ENCODE measurements around the gene BUD23. TPM values are rescaled to one million over a fixed set of nuclear protein-coding genes. Genes with fewer than 3 reads are reported as not detected.
A peak's percentile ranks its signal among the peaks of the same experiment; 100 is the strongest.

The BUD23 gene
- 10 to 100 TPM; 71.4 to 95.5 TPM for total RNA-seq

- POLR2A ChIA-PET = interaction anchor here (0.5 to 1.3 kb wide), 2 partner anchors 15 to 364 kb away, joined by 3 to 4 read pairs; no protein-coding TSS in a partner anchor
- ATAC-seq (peak; percentile 98), DNase-seq (peak; percentile 99)
- intact Hi-C loops (cut with DNase I, micrococcal nuclease) = loop anchor here (1.0 to 5.0 kb wide), 12 partner anchors 16 to 854 kb away; partner anchors contain the start of genes BCL7B (in 2 of the 2), STX1A (in 2 of the 2), ABHD11 (in 1 of the 2) and BAZ1B (in 1 of the 2)
- Mint-ChIP-seq H3K9me3 (ENCODE audit: low read depth) (no peaks in the 10 kb centered on the region), H3K27me3 (no peaks in the 10 kb centered on the region), H3K4me3 (peak within 1 kb of the TSS; percentile 89), H3K36me3 (ENCODE audit: low read depth) (peaks cover 43% of the 10 kb centered on the region), H3K4me1 (peaks cover 40% of the 10 kb centered on the region), H3K27ac (peak within 1 kb of the TSS; percentile 96)
- CTCF ChIA-PET = no interaction called here
Measured at GRCh38 chr7:73683056-73683787, at the start of gene BUD23, which contains the start of gene DNAJC30. TSS of gene BUD23 (plus strand) at chr7:73683597. CDS start at chr7:73683626, 29 bp downstream. TSS of gene DNAJC30 (minus strand) at chr7:73683453. CDS start at chr7:73683423, 30 bp downstream.

GRCh38 chr7:73633844-73634243, 49.6 kb upstream of the BUD23 start:
- ChIA-PET POLR2A (no interaction called here), CTCF (no interaction called here)
- H3K4me1 Mint-ChIP-seq = peaks cover 4% of the 10 kb centered on the region
- no peak overlapping the region for H3K4me3 Mint-ChIP-seq
- H3K9me3 Mint-ChIP-seq (ENCODE audit: low read depth) = no peaks in the 10 kb centered on the region
- intact Hi-C loops (cut with DNase I, micrococcal nuclease) = no loop called here
- DNase-seq (no peak), ATAC-seq (no peak)
- no peak overlapping the region for H3K27ac Mint-ChIP-seq
- peaks cover 31% of the 10 kb centered on the region for H3K27me3 Mint-ChIP-seq
- no peaks in the 10 kb centered on the region for H3K36me3 Mint-ChIP-seq (ENCODE audit: low read depth)

GRCh38 chr7:73635428-73636200, 47.8 kb upstream of the BUD23 start:
- intact Hi-C loops (cut with DNase I, micrococcal nuclease) = loop anchor here in 1 of 2 experiments (1.0 to 5.0 kb wide), 3 partner anchors 11 to 47 kb away; partner anchors contain the start of genes BUD23, DNAJC30, MLXIPL and VPS37D
- CTCF ChIA-PET = interaction anchor here (1.2 kb wide), 1 partner anchor 29 kb away, joined by 3 read pairs; no protein-coding TSS in a partner anchor
- POLR2A ChIA-PET = interaction anchor here (0.6 kb wide), 1 partner anchor 19 kb away, joined by 3 read pairs; no protein-coding TSS in a partner anchor
- H3K4me3 Mint-ChIP-seq = no peak overlapping the region
- no peaks in the 10 kb centered on the region for H3K36me3 Mint-ChIP-seq (ENCODE audit: low read depth)
- H3K27me3 Mint-ChIP-seq = peaks cover 24% of the 10 kb centered on the region
- ATAC-seq (no peak), DNase-seq (no peak)
- H3K27ac Mint-ChIP-seq = no peak overlapping the region
- no peaks in the 10 kb centered on the region for H3K9me3 Mint-ChIP-seq (ENCODE audit: low read depth)
- peaks cover 4% of the 10 kb centered on the region for H3K4me1 Mint-ChIP-seq

GRCh38 chr7:73638911-73639310, 44.5 kb upstream of the BUD23 start:
- Mint-ChIP-seq H3K9me3 (ENCODE audit: low read depth) (peaks cover 3% of the 10 kb centered on the region), H3K27ac (no peak overlapping the region), H3K4me1 (peaks cover 4% of the 10 kb centered on the region), H3K4me3 (no peak overlapping the region), H3K36me3 (ENCODE audit: low read depth) (no peaks in the 10 kb centered on the region), H3K27me3 (peaks cover 13% of the 10 kb centered on the region)
- intact Hi-C loops (cut with DNase I, micrococcal nuclease) = loop anchor here in 1 of 2 experiments (5.0 kb wide), 1 partner anchor 43 kb away; the partner anchor contains the start of genes BUD23 and DNAJC30
- ChIA-PET CTCF (no interaction called here), POLR2A (no interaction called here)
- no peak for DNase-seq
- ATAC-seq = no peak

- H3K4me1 Mint-ChIP-seq = no peaks in the 10 kb centered on the region
- ChIA-PET CTCF (no interaction called here), POLR2A (no interaction called here)
- no peak overlapping the region for H3K4me3 Mint-ChIP-seq
- no peaks in the 10 kb centered on the region for H3K36me3 Mint-ChIP-seq (ENCODE audit: low read depth)
- no peak overlapping the region for H3K27ac Mint-ChIP-seq
- ATAC-seq (no peak), DNase-seq (no peak)
- H3K9me3 Mint-ChIP-seq (ENCODE audit: low read depth) = peaks cover 3% of the 10 kb centered on the region
- intact Hi-C loops (cut with DNase I, micrococcal nuclease) = no loop called here
- peaks cover 17% of the 10 kb centered on the region for H3K27me3 Mint-ChIP-seq
Measured at GRCh38 chr7:73642834-73643233, 40.6 kb upstream of the BUD23 start.

GRCh38 chr7:73644688-73645286, 38.6 kb upstream of the BUD23 start:
- H3K27me3 Mint-ChIP-seq = peaks cover 34% of the 10 kb centered on the region
- CTCF ChIA-PET = interaction anchor here (1.0 kb wide), 1 partner anchor 21 kb away, joined by 3 read pairs; no protein-coding TSS in a partner anchor
- no peak overlapping the region for H3K4me3 Mint-ChIP-seq
- no peak overlapping the region for H3K27ac Mint-ChIP-seq
- intact Hi-C loops (cut with DNase I, micrococcal nuclease) = loop anchor here in 1 of 2 experiments (5.0 kb wide), 1 partner anchor 83 kb away; no protein-coding TSS in a partner anchor
- peaks cover 7% of the 10 kb centered on the region for H3K4me1 Mint-ChIP-seq
- DNase-seq (no peak), ATAC-seq (no peak)
- POLR2A ChIA-PET = interaction anchor here (0.7 kb wide), 2 partner anchors 86 to 195 kb away, joined by 3 to 4 read pairs; no protein-coding TSS in a partner anchor
- peaks cover 3% of the 10 kb centered on the region for H3K9me3 Mint-ChIP-seq (ENCODE audit: low read depth)
- H3K36me3 Mint-ChIP-seq (ENCODE audit: low read depth) = no peaks in the 10 kb centered on the region

- intact Hi-C loops (cut with DNase I, micrococcal nuclease) = loop anchor here in 1 of 2 experiments (5.0 kb wide), 1 partner anchor 82 kb away; no protein-coding TSS in a partner anchor
- Mint-ChIP-seq H3K27ac (no peak overlapping the region), H3K36me3 (ENCODE audit: low read depth) (no peaks in the 10 kb centered on the region), H3K4me1 (peaks cover 7% of the 10 kb centered on the region), H3K27me3 (peaks cover 40% of the 10 kb centered on the region), H3K4me3 (no peak overlapping the region), H3K9me3 (ENCODE audit: low read depth) (peaks cover 3% of the 10 kb centered on the region)
- ChIA-PET CTCF (interaction anchor here (0.6 to 0.7 kb wide), 2 partner anchors 39 to 607 kb away, joined by 3 read pairs; no protein-coding TSS in a partner anchor), POLR2A (no interaction called here)
- no peak for ATAC-seq
- DNase-seq = no peak
Measured at GRCh38 chr7:73645643-73646174, 37.7 kb upstream of the BUD23 start.

- H3K27ac Mint-ChIP-seq = no peak overlapping the region
- intact Hi-C loops (cut with DNase I, micrococcal nuclease) = loop anchor here in 1 of 2 experiments (5.0 kb wide), 1 partner anchor 80 kb away; no protein-coding TSS in a partner anchor
- POLR2A ChIA-PET = no interaction called here
Measured at GRCh38 chr7:73646785-73647724, 36.3 kb upstream of the BUD23 start.

GRCh38 chr7:73647725-73648592, 35.4 kb upstream of the BUD23 start:
- Mint-ChIP-seq H3K4me3 (peak overlapping the region; percentile 40), H3K27ac (no peak overlapping the region), H3K27me3 (peaks cover 50% of the 10 kb centered on the region), H3K9me3 (ENCODE audit: low read depth) (no peaks in the 10 kb centered on the region), H3K4me1 (peaks cover 7% of the 10 kb centered on the region), H3K36me3 (ENCODE audit: low read depth) (no peaks in the 10 kb centered on the region)
- ATAC-seq (peak; percentile 79), DNase-seq (peak; percentile 62)
- ChIA-PET POLR2A (no interaction called here), CTCF (no interaction called here)
- intact Hi-C loops (cut with DNase I, micrococcal nuclease) = loop anchor here in 1 of 2 experiments (5.0 kb wide), 1 partner anchor 79 kb away; no protein-coding TSS in a partner anchor

More at GRCh38 chr7:73646785-73647724, 36.3 kb upstream of the BUD23 start:
- H3K27me3 Mint-ChIP-seq = peaks cover 46% of the 10 kb centered on the region
- H3K9me3 Mint-ChIP-seq (ENCODE audit: low read depth) = no peaks in the 10 kb centered on the region
- H3K36me3 Mint-ChIP-seq (ENCODE audit: low read depth) = no peaks in the 10 kb centered on the region
- H3K4me1 Mint-ChIP-seq = peaks cover 7% of the 10 kb centered on the region
- DNase-seq (no peak), ATAC-seq (no peak)
- no peak overlapping the region for H3K4me3 Mint-ChIP-seq
- CTCF ChIA-PET = interaction anchor here (1.0 kb wide), 1 partner anchor 9 kb away, joined by 4 read pairs; no protein-coding TSS in a partner anchor
